Urothelium cell line (cell line): ENCODE results near the gene SPEN.

Experiments
- DNase-seq: peaks from one replicate; pipeline ENCODE4 v3.0.0; 2011; ENCODE audit warnings: low spot score, mixed read lengths
- FAIRE-seq: peaks from 2 replicates; lab custom pipeline; 2011; peaks lifted over from hg19 to GRCh38; lab: Jason Lieb, UNC

The SPEN gene

GRCh38 chr1:15933684-15934083 is 86.2 kb downstream of the SPEN start:
- DNase-seq (no peak), FAIRE-seq (no peak)

- no peak for FAIRE-seq
- DNase-seq: no peak
Observed at GRCh38 chr1:15934211-15935055, 86.9 kb downstream of the SPEN start.

- FAIRE-seq: no peak
- no peak for DNase-seq
Observed at GRCh38 chr1:15935056-15935950, 87.8 kb downstream of the SPEN start.

GRCh38 chr1:15936025-15936424 is 88.5 kb downstream of the SPEN start:
- no peak for DNase-seq
- FAIRE-seq: no peak

- DNase-seq (no peak), FAIRE-seq (no peak)
Observed at GRCh38 chr1:15937146-15937545, 89.6 kb downstream of the SPEN start.

- FAIRE-seq: no peak
- DNase-seq: no peak
Observed at GRCh38 chr1:15937706-15938168, 90.2 kb downstream of the SPEN start.

- DNase-seq: no peak
- FAIRE-seq: no peak
Observed at GRCh38 chr1:15938628-15939161, 91.2 kb downstream of the SPEN start.

GRCh38 chr1:15939181-15940109 is 91.9 kb downstream of the SPEN start:
- FAIRE-seq: no peak
- no peak for DNase-seq

- DNase-seq (no peak), FAIRE-seq (no peak)
Observed at GRCh38 chr1:15940110-15941043, 92.9 kb downstream of the SPEN start.

GRCh38 chr1:15941044-15941840 is 93.7 kb downstream of the SPEN start:
- DNase-seq (no peak), FAIRE-seq (no peak)

GRCh38 chr1:15941899-15942660 is 94.6 kb downstream of the SPEN start:
- DNase-seq: no peak

GRCh38 chr1:15942661-15943327 is 95.3 kb downstream of the SPEN start:
- DNase-seq (no peak), FAIRE-seq (no peak)

More at GRCh38 chr1:15941899-15942660, 94.6 kb downstream of the SPEN start:
- no peak for FAIRE-seq

GRCh38 chr1:15943328-15943991 is 96.0 kb downstream of the SPEN start:
- DNase-seq (no peak), FAIRE-seq (no peak)

GRCh38 chr1:15943992-15944307 is 96.4 kb downstream of the SPEN start:
- no peak for DNase-seq
- FAIRE-seq: no peak

- FAIRE-seq: no peak
- no peak for DNase-seq
Observed at GRCh38 chr1:15944308-15945010, 97.0 kb downstream of the SPEN start.
